HG03460 (cell line): ENCODE data around the gene PRSS56.
"Not testable (repeated sequence)": the region's sequence is repeated elsewhere in the genome, so short reads cannot be mapped to it uniquely, and the experiment has no call there.

ENCODE experiments used
- ATAC-seq: cut with Tn5 transposase; IDR thresholded peaks from one replicate; pipeline ENCODE4 v1.9.1; 2021; ENCODE audit not compliant: unreplicated experiment

PRSS56 gene

GRCh38 chr2:232524771-232525170 lies 4.6 kb downstream of the PRSS56 start:
- no peak for ATAC-seq

DNA sequence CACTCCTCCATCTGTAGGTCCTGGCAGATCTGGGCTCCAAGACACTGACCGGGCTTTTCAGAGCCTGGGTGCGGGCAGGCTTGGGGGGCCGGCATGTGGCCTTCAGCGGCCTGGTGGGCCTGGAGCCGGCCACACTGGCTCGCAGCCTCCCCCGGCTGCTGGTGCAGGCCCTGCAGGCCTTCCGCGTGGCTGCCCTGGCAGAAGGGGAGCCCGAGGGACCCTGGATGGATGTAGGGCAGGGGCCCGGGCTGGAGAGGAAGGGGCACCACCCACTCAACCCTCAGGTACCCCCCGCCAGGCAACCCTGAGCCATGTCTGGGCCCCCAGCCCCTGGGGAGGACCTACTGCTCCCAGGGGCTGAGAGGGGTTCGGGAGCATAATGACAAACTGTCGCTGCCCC lies 5.0 kb downstream of the PRSS56 start:
- ATAC-seq: no peak

DNA sequence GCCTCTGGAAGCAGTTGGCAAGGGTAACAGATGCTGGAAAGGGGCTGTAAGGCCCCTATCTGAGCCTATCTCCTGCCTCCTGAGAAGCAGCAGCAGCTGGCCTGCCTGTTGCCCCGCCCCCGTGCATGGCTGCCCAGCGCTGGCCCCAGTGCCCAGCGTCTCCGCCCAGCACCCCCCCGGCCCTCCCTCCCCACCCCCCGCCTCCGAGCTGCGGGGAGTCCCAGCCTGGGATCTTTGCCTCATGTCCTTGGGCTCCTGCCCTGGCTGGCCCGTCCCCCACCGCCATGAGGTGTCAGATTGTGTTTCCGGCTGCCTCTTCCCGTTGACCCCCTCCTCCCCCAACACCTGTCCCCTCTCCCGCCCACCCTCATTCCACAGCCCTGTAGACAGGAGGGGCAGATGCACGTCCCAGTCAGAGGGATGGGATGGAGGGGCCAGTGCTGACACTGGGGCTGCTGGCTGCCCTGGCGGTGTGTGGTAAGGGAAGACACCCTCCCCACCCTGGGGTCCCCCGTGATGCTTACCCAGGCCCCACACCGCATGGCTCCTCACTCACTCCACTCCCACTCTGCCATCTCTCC lies 5.7 kb downstream of the PRSS56 start, which contains the start of gene CHRND:
Gene CHRND, plus strand, starts transcription at position 370 of the 581 bp plus-strand sequence. Its CDS starts 56 bp downstream, at position 426.
- no peak for ATAC-seq

DNA sequence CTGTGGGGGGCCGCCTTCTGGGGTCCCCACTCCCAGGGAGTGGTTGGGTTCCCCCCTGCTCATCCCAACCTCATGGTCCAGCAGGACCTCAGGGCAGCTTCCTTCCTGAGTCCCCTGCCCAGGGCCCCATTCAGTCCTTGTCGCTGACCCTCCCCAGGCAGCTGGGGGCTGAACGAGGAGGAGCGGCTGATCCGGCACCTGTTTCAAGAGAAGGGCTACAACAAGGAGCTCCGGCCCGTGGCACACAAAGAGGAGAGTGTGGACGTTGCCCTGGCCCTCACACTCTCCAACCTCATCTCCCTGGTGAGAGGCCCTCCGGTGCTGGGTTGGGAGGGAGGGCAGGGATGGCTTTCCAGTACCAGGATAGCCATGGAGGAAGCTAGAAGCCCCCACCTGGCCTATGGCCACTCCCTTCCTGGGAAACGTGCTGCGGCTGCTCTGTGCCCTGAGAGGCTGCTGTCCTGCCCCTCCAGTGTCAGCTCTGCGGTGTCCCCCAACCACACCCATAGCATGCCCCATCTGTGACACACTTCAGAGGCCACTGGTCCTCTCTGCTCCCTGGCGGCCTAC lies 6.3 kb downstream of the PRSS56 start:
- no peak for ATAC-seq

- no peak for ATAC-seq
Measured at GRCh38 chr2:232527905-232528470, 7.8 kb downstream of the PRSS56 start.

GRCh38 chr2:232528746-232529460 lies 8.7 kb downstream of the PRSS56 start:
- ATAC-seq: no peak

DNA sequence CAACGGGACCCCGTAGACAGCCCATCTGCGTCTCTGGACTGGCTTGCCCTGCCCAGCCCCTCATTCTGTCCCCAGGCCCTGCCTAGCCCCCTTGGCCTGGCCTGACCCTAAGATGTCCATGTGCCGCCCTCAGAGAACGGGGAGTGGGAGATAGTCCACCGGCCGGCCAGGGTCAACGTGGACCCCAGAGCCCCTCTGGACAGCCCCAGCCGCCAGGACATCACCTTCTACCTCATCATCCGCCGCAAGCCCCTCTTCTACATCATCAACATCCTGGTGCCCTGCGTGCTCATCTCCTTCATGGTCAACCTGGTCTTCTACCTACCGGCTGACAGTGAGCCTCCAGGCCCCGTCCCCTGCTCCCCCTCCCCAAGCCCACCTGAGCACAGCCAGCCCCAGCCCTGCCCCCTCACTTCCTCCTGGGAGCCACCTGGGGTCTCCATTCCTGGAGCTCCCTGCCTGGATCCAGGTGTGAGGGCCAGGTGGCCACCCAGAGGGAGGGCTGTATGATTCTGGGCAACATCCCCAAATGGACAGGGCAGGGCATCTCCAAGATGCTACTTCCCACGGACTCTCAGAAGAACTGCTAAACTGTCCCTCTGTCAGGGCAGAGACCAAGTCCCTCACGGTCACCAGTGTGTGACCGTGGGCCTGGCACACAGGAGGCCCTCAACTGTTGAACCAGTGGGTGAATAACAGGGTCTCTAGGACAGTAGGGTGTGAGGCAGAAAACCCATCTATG lies 9.8 kb downstream of the PRSS56 start:
- no peak for ATAC-seq

DNA sequence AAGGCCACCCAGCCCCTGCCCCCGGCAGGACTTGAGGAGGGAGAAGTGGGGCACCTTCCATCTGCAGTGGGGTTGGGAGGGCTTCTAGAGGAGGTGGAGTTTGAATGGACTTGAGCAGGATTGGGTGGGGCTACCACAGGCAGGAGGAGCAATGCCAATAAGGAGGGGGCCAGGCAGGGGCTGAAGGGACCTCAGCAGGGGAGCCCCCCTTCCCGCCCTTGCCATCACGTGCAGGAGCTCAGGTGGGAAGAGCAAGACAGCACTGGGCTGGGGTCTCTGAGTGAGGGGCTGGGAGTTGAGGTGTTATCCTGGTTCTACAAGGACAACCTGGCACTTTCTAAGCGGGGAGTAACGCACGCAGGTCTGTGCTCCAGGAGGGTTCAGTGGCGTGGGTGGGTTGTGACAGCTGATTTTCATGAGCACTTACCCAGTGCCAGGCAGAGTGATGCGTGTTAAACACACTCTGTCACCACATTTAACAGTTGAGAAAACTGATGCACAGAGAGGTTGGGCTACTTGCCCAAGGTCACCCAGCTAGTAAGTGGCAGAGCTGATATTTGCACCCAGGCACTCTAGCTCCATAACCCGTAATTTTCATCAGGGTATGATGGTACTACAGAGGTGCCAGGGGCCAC lies 10.6 kb downstream of the PRSS56 start:
- no peak for ATAC-seq

GRCh38 chr2:232532419-232532818 lies 12.2 kb downstream of the PRSS56 start:
- no peak for ATAC-seq

DNA sequence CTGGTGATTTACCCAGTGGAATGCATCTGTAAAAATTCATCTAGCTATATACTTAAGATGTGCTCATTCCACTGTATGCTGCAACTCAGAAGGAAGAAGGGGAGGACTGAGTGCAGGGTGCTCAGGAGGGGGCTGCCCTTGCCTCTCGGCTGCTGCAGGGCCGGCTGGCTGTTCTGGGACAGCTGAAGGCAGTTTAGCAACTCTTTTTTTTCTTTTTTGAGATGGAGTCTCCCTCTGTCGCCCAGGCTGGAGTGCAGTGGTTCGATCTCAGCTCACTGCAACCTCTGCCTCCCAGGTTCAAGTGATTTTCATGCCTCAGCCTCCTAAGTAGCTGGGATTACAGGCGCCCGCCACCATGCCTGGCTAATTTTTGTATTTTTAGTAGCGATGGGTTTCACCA lies 12.6 kb downstream of the PRSS56 start:
- not testable (repeated sequence) for ATAC-seq

DNA sequence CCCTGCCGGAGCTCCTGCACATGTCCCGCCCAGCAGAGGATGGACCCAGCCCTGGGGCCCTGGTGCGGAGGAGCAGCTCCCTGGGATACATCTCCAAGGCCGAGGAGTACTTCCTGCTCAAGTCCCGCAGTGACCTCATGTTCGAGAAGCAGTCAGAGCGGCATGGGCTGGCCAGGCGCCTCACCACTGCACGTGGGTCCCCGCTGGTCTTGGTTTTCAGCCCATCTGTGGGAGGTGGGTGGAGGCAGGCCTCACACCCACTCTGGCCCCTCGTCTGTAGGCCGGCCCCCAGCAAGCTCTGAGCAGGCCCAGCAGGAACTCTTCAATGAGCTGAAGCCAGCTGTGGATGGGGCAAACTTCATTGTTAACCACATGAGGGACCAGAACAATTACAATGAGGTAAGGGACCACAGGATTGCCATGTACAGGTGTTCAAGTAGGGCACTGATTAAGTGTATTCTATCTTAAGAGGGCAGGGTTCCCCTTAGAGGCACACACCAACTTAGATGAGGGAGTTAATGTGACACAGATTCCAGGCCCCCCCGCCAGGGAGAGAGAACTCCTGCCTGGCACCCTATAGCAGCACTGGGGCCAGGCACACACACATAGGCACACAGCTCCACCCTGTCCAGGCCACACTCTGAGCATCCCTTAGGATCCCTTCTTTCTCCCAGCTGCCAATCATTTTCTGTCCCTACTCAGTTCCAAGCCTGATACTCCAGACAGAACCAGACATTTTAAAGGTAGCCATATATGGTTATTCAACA lies 13.9 kb downstream of the PRSS56 start:
- no peak for ATAC-seq

- no peak for ATAC-seq
Measured at GRCh38 chr2:232534940-232535651, 14.9 kb downstream of the PRSS56 start.

- no peak for ATAC-seq
Measured at GRCh38 chr2:232535761-232536530, 15.8 kb downstream of the PRSS56 start.

DNA sequence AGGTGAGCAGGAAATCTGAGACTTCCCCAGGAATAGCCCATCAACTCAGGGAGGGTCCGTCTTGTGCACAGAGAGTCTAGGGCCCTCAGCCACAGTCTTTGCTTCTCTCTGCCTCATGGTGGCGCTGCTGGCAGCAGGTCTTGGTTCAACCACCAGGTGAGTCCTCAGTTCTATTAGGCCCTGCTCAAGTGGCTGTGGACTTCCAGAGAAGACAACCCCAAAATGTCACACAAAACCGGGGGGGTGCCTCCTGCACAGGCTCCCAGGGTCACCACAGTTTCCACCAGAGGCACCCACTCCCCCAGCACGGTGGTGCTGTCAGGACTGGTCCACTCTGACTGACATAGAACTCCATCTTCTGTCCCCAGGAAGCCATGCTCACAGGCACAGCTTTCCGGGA lies 16.9 kb downstream of the PRSS56 start:
- ATAC-seq: no peak

DNA sequence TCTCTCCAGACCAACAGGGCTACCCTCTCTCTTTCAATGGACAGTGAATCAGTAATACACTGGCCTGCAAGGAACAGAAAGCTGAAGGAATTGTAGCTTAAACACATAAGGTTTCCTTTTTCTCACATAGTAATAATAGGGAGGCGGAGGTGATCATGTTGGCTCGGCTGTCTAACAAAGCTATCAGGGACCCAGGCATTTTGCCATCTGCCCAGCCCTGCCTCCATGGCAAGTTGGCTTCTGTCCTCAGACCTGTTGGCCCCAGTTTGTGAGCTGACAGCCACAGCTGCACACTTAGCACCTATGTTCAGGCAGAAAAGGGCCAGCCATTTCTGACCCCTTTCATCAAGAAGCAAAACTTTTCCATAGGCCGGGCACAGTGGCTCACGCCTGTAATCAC lies 17.3 kb downstream of the PRSS56 start:
- ATAC-seq: no peak

- ATAC-seq: no peak
Measured at GRCh38 chr2:232538671-232539070, 18.5 kb downstream of the PRSS56 start.

DNA sequence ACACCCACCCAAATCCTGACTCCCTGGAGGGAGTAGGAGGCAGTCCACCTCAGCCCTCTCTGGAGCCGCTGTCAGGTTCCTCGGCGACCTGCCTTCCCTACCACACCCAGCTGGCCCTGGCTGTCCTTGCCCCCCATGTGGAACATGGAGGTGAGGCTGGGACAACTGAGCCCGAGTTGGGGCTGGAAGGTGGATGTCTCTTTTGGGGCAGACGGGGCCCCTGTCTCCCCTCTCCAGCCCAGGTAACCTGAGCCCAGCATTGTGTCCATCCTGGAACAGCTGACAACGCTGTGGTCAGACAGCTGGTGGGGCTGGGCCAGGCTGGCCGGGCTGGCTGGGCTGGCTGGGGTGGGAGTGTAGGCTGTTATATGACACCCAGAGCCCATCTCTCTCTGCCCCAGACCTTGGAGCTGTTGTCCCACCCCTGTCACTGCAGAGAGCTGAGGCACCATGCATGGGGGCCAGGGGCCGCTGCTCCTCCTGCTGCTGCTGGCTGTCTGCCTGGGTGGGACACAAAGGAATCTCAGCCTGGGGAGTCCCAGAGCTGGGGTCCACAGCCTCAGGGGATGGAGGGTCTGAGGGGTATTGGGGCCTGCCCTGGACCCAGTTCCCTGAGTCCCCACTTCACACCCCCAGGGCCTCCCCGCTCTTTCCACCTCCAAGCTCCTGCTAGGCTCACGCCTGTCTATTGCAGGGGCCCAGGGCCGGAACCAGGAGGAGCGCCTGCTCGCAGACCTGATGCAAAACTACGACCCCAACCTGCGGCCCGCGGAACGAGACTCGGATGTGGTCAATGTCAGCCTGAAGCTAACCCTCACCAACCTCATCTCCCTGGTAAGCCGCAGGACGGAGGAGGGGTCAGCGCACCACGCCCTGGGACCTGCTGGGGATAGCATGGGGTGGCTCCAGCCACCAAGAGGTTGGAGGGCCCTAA lies 19.4 kb downstream of the PRSS56 start, which contains the start of gene CHRNG:
Gene CHRNG, plus strand, starts transcription at position 395 of the 934 bp plus-strand sequence. Its CDS starts 56 bp downstream, at position 451.
- no peak for ATAC-seq
